Right lobe of liver (tissue), 6 donors: Measurements from ENCODE around the gene RPF1. TPM values are rescaled to one million over a fixed set of nuclear protein-coding genes. Genes with fewer than 3 reads are reported as not detected.

ENCODE experiments used
- ATAC-seq, 4 donors: fragments of 200-7000 bp; cut with Tn5 transposase; one replicate each; pipeline ENCODE4 v1.9.1; 2020; ENCODE audit warnings: mild to moderate bottlenecking in 4 of 4, moderate library complexity in 4 of 4
- DNase-seq, 3 donors: peaks; one replicate each; pipeline ENCODE4 v3.0.0-alpha.2; 2020
- H3K27ac ChIP-seq, 3 donors: fragments of 200-600 bp; one replicate each; pipeline ENCODE4 v1.8.0; 2022
- H3K27me3 ChIP-seq, 2 donors: fragments of 200-600 bp; one replicate each; pipeline ENCODE4 v1.8.0; 2022
- H3K36me3 ChIP-seq, 4 donors: fragments of 200-600 bp; sonication (generic) in 1 of 4; one replicate each; pipeline versions ENCODE4 v1.5.1 to v1.8.0; 2017 to 2022; ENCODE audit warnings: control low read depth in 1 of 4
- H3K4me1 ChIP-seq, 4 donors: fragments of 200-600 bp; sonication (generic) in 1 of 4; one replicate each; pipeline versions ENCODE4 v1.5.1 to v1.8.0; 2017 to 2022; ENCODE audit warnings: control low read depth in 1 of 4
- H3K4me3 ChIP-seq, 3 donors: fragments of 200-600 bp; one replicate each; pipeline ENCODE4 v1.8.0; 2022
- H3K9me3 ChIP-seq, 4 donors: fragments of 200-600 bp; sonication (generic) in 1 of 4; one replicate each; pipeline versions ENCODE4 v1.5.1 to v1.8.0; 2017 to 2022; ENCODE audit warnings: control low read depth in 1 of 4
- POLR2A ChIP-seq: fragments of 450-650 bp; IDR thresholded peaks from one replicate; pipeline ENCODE4 v1.6.1; 2017; ENCODE audit warnings: antibody characterized with exemption, mild to moderate bottlenecking
- WGBS: methylation state at CpG from one replicate; pipeline ENCODE4 v1.1.6; 2018; ENCODE audit warnings: low coverage, low lambda C conversion rate; ENCODE audit not compliant: insufficient coverage; ENCODE audit errors: missing lambda C conversion rate; 5-methylcytosine and 5-hydroxymethylcytosine counted together
- intact Hi-C, 2 donors: fragments of 100-400 bp; cut with DNase I; formaldehyde crosslinking; loops; one replicate each; pipeline versions ENCODE4 v1.11.2 to v1.14.1; 2022
- long read RNA-seq: library from polyadenylated mRNA; unstranded; transcript quantifications from one replicate; pipeline ENCODE4 v2.0.0, GENCODE V29; 2019
- total RNA-seq, 6 experiments: library from RNA; depleted of rRNA in 2 of 6; stranded (reverse); fragments of >200 nt in 2 of 6; fragmentation: NEBNext Ultra II Directional in 3 of 6; extraction: Animal tissue kit (Norgen Biotek cat#: 25700) in 3 of 6; gene quantifications; one replicate each; pipeline versions ENCODE4 v1.1.0 to v1.2.4, GENCODE V29; 2016 to 2023
- TF ChIP-seq, protein P1 (sequence below), 4 donors: fragments of 200-600 bp in 3 of 4; fragments of 450-650 bp in 1 of 4; IDR thresholded peaks; one replicate each; pipeline versions ENCODE4 v1.5.1 to v1.8.0; 2016 to 2022; ENCODE audit warnings: antibody characterized with exemption in 4 of 4, mild to moderate bottlenecking in 2 of 4
- donor health status: DM: no; HTN: yes; CAD: no.
- donor health status: DM: no; HTN: no; CAD: no.
- donor health status: DM: no; HTN: no; CAD: no.
- donor health status: DM: no; HTN: yes; CAD: no.
- donor health status: DM: no; HTN: yes; CAD: no.

The RPF1 gene
- 10 to 100 TPM in 5 of 6 experiments, 1 to 10 TPM in 1; 8.6 to 29.7 (median 14.0) TPM for total RNA-seq
- long read RNA-seq, partial matches to known transcripts = 0 of 2 reads
- long read RNA-seq, other reads (novel, unspliced or antisense) = 1 of 2 reads

DNA sequence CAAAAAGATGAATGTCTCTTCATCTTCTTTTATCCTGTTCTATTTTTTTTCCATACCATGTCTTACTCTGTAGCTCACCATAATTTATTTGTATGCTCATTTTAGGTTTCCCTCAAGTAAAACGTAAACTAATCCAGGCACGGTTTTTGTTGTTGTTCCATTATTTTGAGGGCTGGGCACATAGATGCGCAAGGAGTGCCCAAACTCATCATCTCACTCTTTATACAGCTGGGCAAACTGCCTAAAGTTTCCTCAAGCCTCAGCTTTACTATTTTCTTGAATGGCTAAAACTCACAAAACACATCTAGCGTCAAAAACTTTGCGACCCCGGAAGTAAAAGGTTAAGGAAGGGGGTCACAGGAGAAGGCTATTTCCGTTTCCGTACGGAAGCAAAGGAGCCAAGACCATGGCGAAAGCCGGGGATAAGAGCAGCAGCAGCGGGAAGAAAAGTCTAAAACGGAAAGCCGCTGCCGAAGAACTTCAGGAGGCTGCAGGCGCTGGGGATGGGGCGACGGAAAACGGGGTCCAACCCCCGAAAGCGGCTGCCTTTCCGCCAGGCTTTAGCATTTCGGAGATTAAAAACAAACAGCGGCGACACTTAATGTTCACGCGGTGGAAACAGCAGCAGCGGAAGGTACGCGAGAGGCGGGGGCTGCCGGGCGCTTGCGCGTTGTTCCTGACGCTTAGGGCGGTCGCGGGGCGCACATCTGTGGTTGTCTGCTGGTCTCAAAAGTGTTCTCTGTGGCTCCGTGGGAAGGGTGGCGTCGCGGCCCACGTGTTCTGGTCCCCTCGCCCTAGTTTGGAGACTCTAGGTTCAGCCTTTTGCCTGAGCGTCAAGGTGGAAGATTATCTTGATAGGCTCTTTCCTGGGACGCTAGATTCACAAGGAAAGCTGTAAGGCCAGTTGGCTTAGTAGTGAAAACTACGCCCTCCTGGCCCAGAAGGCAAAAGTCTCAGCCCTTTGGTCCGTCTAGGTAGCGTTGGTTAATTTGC is at the start of gene RPF1:
TSS of gene RPF1 (plus strand) at position 391 of the 993 bp plus-strand sequence. CDS start at position 407, 16 bp downstream.
- WGBS = 9% methylated on average over 27 of the region's 51 CpGs
- Histone ChIP-seq H3K36me3 (peaks cover 0 to 15% (median 0%) of the 10 kb centered on the region in 4 donors), H3K27me3 (peaks cover 0 to 3% of the 10 kb centered on the region in 2 donors), H3K27ac (peak within 1 kb of the TSS; percentile 60 to 86 (median 77)), H3K4me3 (peak within 1 kb of the TSS; percentile 76 to 87 (median 84)), H3K9me3 (no peaks in the 10 kb centered on the region), H3K4me1 (peaks cover 0 to 13% (median 4%) of the 10 kb centered on the region in 4 donors)
- intact Hi-C loops = no loop called here
- ATAC-seq (peak; percentile 94 to 97 (median 96)), DNase-seq (peak; percentile 76 to 80 (median 77))
- peak; percentile 73 for TF ChIP-seq POLR2A
- TF ChIP-seq, protein P1, sequence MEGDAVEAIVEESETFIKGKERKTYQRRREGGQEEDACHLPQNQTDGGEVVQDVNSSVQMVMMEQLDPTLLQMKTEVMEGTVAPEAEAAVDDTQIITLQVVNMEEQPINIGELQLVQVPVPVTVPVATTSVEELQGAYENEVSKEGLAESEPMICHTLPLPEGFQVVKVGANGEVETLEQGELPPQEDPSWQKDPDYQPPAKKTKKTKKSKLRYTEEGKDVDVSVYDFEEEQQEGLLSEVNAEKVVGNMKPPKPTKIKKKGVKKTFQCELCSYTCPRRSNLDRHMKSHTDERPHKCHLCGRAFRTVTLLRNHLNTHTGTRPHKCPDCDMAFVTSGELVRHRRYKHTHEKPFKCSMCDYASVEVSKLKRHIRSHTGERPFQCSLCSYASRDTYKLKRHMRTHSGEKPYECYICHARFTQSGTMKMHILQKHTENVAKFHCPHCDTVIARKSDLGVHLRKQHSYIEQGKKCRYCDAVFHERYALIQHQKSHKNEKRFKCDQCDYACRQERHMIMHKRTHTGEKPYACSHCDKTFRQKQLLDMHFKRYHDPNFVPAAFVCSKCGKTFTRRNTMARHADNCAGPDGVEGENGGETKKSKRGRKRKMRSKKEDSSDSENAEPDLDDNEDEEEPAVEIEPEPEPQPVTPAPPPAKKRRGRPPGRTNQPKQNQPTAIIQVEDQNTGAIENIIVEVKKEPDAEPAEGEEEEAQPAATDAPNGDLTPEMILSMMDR (IDR thresholded peaks at IDR 0.05) = no peak

GRCh38 chr1:84430546-84430945 is 48.5 kb upstream of the RPF1 start:
- Histone ChIP-seq H3K36me3 (no peaks in the 10 kb centered on the region), H3K27ac (no peak overlapping the region), H3K9me3 (no peaks in the 10 kb centered on the region), H3K4me3 (no peak overlapping the region), H3K27me3 (no peaks in the 10 kb centered on the region), H3K4me1 (peaks cover 0 to 8% (median 3%) of the 10 kb centered on the region in 4 donors)
- WGBS = 68% methylated on average over 2 of the region's 2 CpGs
- intact Hi-C loops = loop anchor here in 1 of 2 donors (10.0 kb wide), 1 partner anchor 286 kb away; the partner anchor contains the start of gene PRKACB
- ATAC-seq (peak in 2 of 4 donors; percentile 16 to 32), DNase-seq (no peak)
- TF ChIP-seq POLR2A = no peak
- TF ChIP-seq, protein P1 (IDR thresholded peaks at IDR 0.05) = no peak

DNA sequence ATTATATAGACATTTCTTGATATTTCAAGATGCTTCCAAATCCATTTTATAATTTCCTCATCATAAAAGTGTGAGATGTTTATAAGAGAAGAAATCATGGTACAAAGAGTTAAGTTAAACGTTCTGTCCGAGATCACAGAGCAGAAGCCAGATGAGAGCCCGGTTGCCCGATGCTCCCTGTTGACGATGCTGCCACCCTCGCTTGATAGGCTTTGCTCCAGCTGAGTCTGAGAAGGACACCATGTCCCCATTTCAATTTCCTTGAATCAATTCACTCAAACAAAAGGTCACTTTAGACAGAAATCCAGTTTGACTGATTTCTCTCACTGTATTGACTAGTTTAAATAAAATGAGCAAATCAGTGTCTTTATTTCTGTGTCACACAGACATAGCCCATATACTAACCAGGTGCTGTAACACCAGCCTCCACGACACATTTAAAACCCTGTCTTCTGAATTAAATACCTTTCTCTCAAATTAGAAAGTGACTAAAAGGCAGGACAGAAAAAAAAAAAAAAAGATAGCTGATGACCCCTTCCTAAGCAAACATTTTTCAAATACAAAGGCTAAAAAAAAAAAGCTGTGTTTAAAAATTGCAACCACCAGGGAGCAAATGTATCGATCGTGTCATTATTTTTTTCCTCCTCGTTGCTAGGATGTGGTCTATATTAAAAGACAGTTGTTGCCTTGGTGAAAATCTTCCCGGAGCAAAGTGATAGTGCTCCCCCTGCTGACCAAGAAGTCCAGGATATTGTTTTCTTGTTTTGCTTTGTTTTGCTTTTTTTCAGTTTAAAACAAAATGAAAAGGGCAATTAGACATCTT is 45.6 kb upstream of the RPF1 start:
- intact Hi-C loops = loop anchor here in 1 of 2 donors (10.0 kb wide), 1 partner anchor 289 kb away; the partner anchor contains the start of gene PRKACB
- ATAC-seq (peak; percentile 88 to 92 (median 90)), DNase-seq (peak in 2 of 3 donors; percentile 31 to 56)
- TF ChIP-seq, protein P1 (IDR thresholded peaks at IDR 0.05) = peak; percentile 71 to 79 (median 78)
- TF ChIP-seq POLR2A = no peak
- Histone ChIP-seq H3K27me3 (no peaks in the 10 kb centered on the region), H3K4me3 (peak overlapping the region in 1 of 3 donors; percentile 23), H3K27ac (no peak overlapping the region), H3K9me3 (no peaks in the 10 kb centered on the region), H3K36me3 (no peaks in the 10 kb centered on the region), H3K4me1 (peaks cover 0 to 8% (median 3%) of the 10 kb centered on the region in 4 donors)
- 12% methylated on average over 11 of the region's 11 CpGs for WGBS
